Right kidney (tissue), 9 donors: Measurements from ENCODE around the gene FLII.
"Not testable (repeated sequence)": the region's sequence is repeated elsewhere in the genome, so short reads cannot be mapped to it uniquely, and the experiment has no call there.

Source experiments
- DNase-seq: peaks from one replicate; pipeline ENCODE4 v3.0.0-alpha.2; 2016
- long read RNA-seq, 8 donors: transcript quantifications; one replicate each; lab custom pipeline, GENCODE V29; 2026

FLII gene
- long read RNA-seq, donor 1, full-length matches to known transcripts = 8 of 21 reads
- long read RNA-seq, donor 1, partial matches to known transcripts = 7 of 21 reads
- long read RNA-seq, donor 1, other reads (novel, unspliced or antisense) = 6 of 21 reads
- long read RNA-seq, donor 2, full-length matches to known transcripts = 4 of 15 reads
- long read RNA-seq, donor 2, partial matches to known transcripts = 11 of 15 reads
- long read RNA-seq, donor 2, other reads (novel, unspliced or antisense) = 0 of 15 reads
- long read RNA-seq, donor 3, partial matches to known transcripts = 0 of 5 reads
- long read RNA-seq, donor 3, other reads (novel, unspliced or antisense) = 0 of 5 reads
- long read RNA-seq, donor 4, full-length matches to known transcripts = 10 of 15 reads
- long read RNA-seq, donor 4, partial matches to known transcripts = 5 of 15 reads
- long read RNA-seq, donor 4, other reads (novel, unspliced or antisense) = 0 of 15 reads
- long read RNA-seq, donor 5, partial matches to known transcripts = 73 of 78 reads
- long read RNA-seq, donor 5, other reads (novel, unspliced or antisense) = 0 of 78 reads
- long read RNA-seq, donor 6, partial matches to known transcripts = 16 of 24 reads
- long read RNA-seq, donor 6, other reads (novel, unspliced or antisense) = 6 of 24 reads
- long read RNA-seq, donor 7 = 0 reads
- long read RNA-seq, donor 8, full-length matches to known transcripts = 7 of 18 reads
- long read RNA-seq, donor 8, partial matches to known transcripts = 11 of 18 reads
- long read RNA-seq, donor 8, other reads (novel, unspliced or antisense) = 0 of 18 reads

- peak; percentile 88 for DNase-seq
Observed at GRCh38 chr17:18258356-18259038, at the start of gene FLII. FLII (minus strand) TSS chr17:18258738; CDS start chr17:18258690, 48 bp downstream.

- not testable (repeated sequence) for DNase-seq
Observed at GRCh38 chr17:18303206-18303605, 44.7 kb upstream of the FLII start.

- DNase-seq = no peak
Observed at GRCh38 chr17:18300725-18301480, 42.4 kb upstream of the FLII start.

GRCh38 chr17:18298061-18298460 lies 39.5 kb upstream of the FLII start:
- DNase-seq = not testable (repeated sequence)

- DNase-seq = no peak
Observed at GRCh38 chr17:18291718-18292540, 33.4 kb upstream of the FLII start.

GRCh38 chr17:18285296-18285695 lies 26.8 kb upstream of the FLII start:
- no peak for DNase-seq

GRCh38 chr17:18281788-18282187 lies 23.2 kb upstream of the FLII start:
- no peak for DNase-seq

GRCh38 chr17:18280766-18281371 lies 22.3 kb upstream of the FLII start:
- DNase-seq = no peak

GRCh38 chr17:18280249-18280648 lies 21.7 kb upstream of the FLII start:
- DNase-seq = no peak

GRCh38 chr17:18278867-18279266 lies 20.3 kb upstream of the FLII start:
- DNase-seq = no peak

GRCh38 chr17:18277076-18277475 lies 18.5 kb upstream of the FLII start:
- DNase-seq = no peak

- no peak for DNase-seq
Observed at GRCh38 chr17:18270046-18270931, 11.8 kb upstream of the FLII start.

GRCh38 chr17:18267927-18268711 lies 9.6 kb upstream of the FLII start:
- no peak for DNase-seq

- DNase-seq = no peak
Observed at GRCh38 chr17:18267366-18267765, 8.8 kb upstream of the FLII start.

- DNase-seq = no peak
Observed at GRCh38 chr17:18263885-18264682, 5.5 kb upstream of the FLII start.

- no peak for DNase-seq
Observed at GRCh38 chr17:18262641-18263040, 4.1 kb upstream of the FLII start.

GRCh38 chr17:18262111-18262510 lies 3.6 kb upstream of the FLII start:
- DNase-seq = no peak

GRCh38 chr17:18261659-18262058 lies 3.1 kb upstream of the FLII start:
- no peak for DNase-seq
